C1 segment of cervical spinal cord (tissue), 14 donors: ENCODE measurements around the gene GPR63.
"Not testable (repeated sequence)": the region's sequence is repeated elsewhere in the genome, so short reads cannot be mapped to it uniquely, and the experiment has no call there.

Experiments used
- DNase-seq, 14 donors: peaks; one replicate each; lab custom pipeline; 2025; lab: John Stamatoyannopoulos, UW

The GPR63 gene, protein sequence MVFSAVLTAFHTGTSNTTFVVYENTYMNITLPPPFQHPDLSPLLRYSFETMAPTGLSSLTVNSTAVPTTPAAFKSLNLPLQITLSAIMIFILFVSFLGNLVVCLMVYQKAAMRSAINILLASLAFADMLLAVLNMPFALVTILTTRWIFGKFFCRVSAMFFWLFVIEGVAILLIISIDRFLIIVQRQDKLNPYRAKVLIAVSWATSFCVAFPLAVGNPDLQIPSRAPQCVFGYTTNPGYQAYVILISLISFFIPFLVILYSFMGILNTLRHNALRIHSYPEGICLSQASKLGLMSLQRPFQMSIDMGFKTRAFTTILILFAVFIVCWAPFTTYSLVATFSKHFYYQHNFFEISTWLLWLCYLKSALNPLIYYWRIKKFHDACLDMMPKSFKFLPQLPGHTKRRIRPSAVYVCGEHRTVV

DNA sequence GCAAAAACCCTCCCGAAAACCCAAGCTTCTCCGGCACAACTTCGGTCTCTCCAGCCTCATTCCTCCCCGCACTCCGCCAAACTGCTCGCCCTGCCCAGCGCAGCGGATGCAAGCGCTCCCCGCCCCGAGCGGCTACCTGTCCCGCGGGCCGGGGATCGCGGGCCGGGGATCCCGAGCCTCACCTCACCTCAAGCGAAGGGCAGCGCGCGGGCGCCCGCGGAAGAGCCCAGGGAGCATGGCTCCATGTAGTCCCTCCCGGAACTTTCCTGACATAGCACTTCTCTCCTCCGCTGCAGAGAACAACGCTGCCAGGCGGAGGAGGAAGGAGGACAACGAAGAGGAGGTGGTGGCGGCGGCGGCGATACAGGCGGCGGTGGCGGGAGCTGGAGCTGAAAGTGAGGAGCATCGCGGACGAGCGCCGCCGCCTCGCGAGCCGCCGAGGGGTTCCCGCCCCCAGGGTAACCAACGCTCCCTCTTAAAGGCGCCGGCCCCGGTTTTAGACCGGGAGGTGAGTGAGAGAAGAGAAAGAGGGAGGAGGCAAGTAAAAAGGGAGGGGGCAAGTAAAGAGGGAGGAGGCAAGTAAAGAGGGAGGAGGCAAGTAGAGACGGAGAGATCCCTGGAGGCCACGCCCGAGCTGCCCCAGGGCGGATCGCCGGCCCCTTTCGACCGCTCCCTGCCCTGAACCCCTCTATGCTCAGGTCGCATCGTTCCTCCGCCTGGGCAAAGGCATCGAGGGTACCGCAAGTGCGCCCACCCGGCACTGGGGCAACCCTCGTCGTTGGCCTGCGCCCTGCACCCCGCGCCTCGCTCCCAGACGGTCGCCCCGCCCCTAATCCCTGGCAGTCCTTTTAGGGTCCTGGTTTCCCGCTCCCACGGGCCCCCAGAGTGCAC lies at the start of gene GPR63:
Gene GPR63, minus strand, starts transcription at position 397 of the 891 bp plus-strand sequence. CDS start 37,746 bp downstream, outside the sequence.
- DNase-seq, result peak in 9 of 14 donors; percentile 3 to 45 (median 26)

DNA sequence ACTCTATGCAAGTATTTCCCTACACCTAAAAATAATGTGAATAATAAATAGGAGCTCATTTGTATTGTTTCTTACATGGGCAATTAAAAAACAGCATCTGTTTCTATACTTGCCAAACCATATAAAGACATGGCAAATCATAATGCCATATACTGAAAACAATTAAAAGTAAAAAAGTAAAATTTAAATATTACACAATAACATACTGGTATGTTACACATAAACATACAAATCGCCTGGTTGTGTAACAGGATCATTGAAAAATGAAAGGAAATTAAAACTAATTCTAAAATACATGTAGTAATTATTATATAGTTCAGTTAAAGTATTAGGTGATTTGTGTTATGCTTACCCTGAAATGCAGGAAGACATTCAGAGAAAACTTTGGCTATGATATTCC lies 49.2 kb upstream of the GPR63 start:
- DNase-seq, result no peak

DNA sequence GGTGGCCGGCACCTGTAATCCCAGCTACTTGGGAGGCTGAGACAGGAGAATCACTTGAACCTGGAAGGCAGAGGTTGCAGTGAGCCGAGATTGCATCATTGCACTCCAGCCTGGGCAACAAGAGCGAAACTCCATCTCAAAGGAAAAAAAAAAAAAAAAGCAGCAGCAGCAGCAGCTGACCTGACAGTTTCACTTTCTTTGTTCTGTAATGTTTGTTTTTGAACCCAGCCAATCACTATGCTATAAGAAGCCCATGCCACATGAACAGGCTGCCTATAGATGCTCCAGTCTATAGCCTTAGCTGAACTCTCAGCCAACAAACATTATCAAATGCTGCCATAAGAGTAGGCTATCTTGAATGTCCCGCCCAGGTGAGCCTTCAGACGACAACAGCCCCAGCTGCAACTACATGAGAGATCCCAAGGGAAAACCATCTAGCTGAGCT lies 47.9 kb upstream of the GPR63 start:
- DNase-seq, result not testable (repeated sequence)

DNA sequence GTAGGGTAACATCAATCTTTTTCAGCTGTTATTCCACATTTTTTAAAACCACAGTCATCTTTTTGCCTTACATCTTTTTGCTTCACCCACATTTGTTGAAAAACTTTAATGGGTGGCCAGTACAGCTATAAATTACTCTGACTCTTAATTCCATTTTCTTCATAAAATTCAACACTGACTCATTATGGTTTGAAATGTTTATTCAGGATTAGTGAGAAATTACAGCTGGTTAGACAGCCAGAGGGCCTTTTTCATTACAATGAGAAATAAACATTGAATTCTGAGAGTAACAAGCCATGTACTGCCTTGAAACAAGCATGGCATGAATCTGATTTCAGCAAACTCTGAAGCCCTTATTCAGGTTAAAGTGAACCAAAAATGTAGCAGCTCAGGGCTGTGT lies 40.9 kb upstream of the GPR63 start:
- DNase-seq, result no peak

DNA sequence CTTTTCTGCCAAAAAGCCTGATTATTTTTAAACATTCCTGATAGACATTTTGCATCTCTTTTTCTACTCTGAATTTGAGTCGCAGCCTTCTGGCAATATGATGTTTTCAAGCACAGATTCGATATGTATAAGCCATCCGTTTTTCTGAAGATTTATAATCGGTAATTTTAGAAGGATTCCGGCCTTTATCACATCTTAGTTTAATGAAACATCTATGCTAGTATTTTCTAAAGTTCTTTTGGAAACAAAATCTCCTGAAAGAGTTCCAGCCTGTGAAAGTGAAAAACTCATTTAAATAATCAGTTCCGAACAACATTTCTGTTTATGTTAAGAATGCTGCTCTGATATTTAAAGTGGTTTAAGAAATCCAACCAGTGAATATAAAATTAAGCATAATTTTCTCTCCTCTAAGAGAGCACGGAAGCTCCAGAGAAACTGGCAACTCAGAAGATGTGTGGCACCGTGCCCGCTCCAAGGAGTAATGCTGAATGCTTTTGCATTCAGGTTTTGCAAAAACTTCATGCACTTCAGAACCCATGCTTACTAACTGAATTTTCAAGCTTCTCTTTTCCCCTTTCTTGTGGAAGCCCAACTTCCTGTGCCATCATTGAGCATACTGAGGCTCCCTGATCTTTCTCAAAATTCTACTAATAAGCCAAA lies 39.7 kb upstream of the GPR63 start:
- DNase-seq, result no peak

DNA sequence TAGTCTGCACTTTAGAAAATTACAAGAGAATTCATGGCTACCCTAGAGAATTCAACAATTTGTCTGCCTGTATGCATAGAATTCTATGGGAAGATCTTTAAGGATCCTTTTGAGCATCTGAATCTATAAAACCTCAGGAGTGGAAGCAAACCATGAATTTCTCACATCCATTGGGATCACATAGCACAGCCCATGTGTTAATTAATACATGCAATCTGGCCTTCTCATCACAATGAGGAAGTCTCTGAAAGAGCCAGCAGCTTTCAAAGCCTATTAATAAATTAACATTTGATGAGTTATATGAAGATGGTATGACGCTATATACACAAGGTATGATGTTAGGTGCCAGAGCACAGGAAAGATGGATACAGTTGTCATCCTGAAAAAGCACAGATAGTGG lies 35.7 kb upstream of the GPR63 start:
- DNase-seq, result no peak

DNA sequence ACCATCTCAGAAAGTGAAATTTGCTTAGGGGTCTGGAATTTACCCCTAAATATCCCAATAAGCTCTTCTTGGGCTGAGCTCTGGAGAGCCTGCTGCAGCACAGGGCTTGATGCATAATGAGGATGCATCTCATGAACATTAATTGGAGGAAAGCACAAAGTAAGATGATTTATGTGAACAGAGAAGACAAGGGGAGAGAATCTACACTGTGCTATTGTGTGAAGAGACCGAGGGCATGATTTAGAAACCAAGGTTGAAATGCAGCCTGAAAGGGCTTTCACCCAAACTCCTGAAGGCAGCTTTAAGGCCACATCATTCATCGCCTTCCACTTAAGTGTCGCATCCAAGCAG lies 27.8 kb upstream of the GPR63 start:
- no peak for DNase-seq

DNA sequence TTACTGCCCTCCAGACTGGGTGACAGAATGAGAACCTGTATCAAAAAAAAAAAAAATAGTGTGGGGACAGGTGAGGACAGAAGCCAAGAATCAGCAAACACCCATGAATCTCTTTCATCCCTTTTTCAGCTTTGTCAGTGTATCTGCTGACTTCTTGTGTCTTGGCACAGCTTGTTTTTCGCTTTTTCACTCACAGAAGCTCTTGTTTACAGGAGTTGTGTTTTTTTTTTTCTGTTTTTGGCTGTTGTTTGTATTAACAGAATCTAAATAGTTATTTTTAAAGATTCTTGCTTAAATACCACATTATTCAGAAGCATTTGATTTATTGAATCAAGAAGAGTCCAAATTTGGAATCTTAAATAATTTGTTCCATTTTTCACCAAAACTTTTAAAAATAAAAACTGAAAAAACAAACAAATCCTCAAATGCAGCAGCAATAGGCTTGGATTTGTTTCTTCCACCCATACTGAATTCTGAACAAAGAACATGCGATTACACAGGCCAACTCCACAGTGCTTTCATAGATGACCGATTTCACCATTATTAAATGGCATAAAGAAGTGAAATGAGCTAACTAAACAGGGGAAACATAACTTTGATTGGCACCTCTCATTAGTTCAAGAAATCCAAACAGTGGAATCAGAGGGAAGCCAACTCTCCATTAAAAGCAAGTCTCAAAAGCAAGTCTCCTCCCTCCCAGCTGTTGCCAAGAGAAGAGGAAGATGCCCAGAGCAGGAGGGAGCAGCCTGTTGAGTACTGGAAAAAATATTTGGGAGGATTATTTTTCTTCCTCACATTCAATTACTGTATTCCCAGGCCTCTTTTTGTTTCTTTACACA lies 27.2 kb upstream of the GPR63 start:
- no peak for DNase-seq

DNA sequence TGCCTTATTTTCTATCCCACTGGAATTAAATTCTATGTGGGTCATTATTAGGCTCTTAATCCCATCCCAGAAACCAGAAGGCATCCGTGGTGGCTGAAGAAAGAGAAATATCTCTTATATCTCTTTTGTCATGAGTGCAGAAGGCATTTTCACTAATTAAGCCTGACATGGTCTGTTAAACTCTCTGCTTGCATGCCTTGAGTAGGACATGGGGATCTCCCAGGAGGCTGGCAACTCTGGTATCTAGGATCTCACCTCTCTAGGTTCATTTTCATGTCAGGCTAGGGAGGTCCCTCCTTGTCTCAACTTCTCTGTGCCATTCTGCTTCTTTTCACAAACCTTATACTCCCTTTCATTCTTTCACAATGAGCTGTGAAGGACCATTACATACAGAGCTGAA lies 25.3 kb upstream of the GPR63 start:
- DNase-seq, result no peak

DNA sequence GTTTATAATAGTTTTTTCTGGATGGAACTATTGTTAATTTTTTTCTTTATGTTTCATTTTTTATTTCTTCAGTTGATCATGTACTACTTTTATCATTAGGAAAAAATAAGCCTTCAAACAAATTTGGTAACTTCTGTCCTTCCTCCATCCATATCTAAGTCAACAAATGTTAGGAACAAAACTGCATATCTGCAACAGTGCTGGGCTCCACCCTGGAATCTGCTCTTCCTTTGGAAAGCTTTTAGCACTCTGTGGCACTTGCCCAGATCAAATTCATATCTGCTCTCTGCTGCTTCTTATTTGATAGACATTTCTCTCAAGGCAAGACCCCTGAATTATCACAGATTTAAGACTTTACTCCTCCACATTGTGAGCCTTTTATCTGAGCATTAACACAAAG lies 24.3 kb upstream of the GPR63 start:
- DNase-seq, result no peak

DNA sequence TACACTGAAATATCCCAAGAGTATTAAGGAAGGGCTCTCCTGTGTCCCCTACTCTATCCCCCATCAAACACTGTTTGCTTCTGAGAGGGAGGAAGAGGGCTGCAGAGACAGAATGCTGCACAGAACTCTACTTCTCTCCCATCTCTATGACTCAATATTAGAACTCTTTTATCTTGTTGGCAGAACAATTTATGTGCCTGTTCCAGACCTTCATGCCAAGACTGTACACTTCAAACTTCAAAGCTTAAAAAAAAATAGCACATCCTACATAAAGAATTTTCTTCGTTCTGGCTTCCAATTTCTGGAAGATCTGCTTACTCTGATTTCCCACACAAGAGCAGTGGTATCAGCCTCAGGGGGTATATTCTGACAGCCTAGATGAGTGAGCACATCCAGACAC lies 19.6 kb upstream of the GPR63 start:
- DNase-seq, result no peak

DNA sequence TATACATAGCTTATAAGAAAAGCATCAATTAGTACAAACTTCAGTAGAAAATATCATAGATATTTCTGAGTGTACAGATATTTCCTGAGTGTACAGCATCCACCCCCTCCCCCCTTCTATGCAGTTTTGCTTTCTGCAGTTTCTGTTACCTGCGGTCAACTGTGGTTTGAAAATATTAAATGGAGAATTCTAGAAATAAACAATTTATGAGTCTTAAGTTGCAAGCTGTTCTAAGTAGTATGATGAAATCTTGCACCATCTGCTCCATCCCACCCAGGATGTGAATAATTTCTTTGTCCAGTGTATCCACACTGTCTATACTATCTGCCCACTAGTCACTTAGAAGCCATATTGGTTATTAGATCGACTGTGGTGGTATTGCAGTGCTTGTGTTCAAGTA lies 15.8 kb upstream of the GPR63 start:
- DNase-seq, result no peak

DNA sequence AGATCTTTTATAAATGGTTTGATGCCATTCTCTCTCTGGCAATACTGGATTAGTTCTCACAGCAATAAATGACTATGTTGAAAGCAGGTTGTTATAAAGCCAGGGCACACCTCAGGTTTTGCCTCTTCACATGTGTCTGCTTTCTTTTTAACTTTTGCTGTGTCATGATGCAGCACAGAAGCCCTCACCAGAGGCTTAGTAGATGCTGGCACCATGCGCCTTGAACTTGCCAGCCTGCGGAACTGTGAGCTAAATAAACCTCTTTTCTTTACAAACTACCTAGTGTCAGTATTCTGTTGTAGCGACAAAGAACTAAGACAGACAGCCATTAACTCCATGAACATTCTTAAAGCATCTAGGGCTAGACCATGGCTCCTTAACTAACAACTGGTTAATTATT lies 15.3 kb upstream of the GPR63 start:
- no peak for DNase-seq

DNA sequence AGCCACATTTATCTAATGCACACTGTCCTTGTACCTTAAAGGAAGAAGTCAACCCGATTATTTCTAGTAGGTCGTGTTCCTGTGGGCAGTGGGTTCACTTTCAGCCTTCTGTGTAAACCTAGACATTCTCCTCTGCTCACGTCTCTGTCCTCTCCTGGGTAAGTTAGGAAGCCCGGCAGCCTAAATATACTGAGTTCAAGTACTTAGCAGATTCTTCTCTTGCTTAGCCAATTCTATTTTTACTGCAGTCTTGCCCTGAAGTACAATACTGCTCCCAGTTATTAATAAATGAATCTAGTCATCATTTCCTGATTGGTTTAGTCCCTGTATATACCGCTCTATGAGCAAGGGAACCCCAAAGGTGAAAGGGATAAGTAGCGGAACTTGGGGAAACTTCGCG lies 14.6 kb upstream of the GPR63 start:
- DNase-seq, result no peak

DNA sequence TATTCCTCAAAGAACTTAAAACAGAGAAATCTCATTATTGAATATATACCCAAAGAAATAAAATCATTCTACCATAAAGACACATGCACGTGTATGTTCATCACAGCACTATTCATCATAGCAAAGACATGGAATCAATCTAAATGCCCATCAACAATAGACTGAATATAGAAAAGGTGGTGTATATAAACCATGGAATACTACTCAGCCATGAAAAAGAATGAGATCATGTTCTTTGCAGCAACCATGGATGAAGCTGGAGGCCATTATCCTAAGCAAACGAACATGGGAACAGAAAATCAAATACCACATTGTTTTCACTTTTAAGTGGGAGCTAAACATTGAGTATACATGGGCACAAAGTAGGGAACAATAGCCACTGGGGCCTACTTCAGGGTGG lies 12.3 kb upstream of the GPR63 start:
- no peak for DNase-seq

DNA sequence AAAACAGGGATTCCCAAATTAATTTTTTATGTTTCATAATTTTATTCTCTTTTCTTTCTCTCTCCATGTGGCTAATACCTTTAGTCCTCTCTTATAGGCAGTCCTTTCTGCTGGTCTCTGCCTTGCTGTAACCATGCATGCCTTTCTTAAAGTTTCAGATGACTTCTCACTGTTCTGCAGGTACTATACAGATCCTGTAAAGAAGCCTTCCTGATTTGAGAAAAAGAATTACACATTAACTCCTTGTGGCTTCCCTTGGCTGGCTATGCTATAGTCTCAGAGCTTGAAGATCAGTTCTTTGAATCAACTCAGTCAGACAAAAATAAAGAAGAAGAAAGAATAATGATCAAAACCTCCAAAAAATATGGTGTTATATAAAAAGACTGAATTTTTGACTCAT lies 7.3 kb upstream of the GPR63 start:
- no peak for DNase-seq

DNA sequence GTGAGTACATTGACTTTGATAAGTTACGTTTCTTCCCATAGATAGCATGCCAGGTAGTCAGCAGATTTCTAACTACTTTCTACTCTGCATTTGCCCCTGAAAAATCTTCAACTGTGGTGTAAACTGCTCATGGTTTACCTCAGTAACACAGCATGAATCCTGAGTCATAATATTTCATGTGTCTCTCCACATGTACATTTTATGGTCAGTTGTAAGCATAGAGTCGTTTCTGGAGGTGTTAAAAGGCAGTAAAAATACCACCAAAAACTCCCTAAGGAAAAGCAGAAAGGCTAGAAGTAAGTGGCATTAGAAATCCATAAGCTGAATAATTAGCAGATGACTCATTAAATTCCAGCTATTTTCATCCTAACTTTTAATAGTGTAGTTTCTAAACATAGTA lies 4.1 kb upstream of the GPR63 start:
- DNase-seq, result no peak

DNA sequence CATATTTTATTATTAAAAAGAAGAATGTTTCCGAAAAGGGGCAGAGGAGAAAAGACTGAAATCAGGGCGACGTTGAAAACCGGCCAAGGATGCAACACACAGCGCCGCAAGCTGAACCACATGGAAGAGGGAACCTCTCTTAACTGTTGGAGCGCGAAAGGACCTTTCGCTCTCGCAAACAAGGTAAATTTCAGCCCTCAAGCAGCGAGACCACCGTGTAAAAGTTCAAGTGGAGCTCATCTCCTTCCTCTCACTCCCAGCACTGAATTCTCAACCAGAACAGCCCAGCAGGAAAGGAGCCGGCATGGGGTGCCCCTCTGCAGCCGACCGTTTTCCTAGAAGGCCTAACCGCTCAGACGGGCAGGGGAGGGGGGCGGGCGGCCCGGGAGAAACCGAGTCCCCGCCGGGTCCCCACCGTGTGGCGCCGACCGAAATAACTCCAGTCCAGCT lies 621 bp downstream of the GPR63 start:
- peak in 7 of 14 donors; percentile 9 to 35 (median 20) for DNase-seq

DNA sequence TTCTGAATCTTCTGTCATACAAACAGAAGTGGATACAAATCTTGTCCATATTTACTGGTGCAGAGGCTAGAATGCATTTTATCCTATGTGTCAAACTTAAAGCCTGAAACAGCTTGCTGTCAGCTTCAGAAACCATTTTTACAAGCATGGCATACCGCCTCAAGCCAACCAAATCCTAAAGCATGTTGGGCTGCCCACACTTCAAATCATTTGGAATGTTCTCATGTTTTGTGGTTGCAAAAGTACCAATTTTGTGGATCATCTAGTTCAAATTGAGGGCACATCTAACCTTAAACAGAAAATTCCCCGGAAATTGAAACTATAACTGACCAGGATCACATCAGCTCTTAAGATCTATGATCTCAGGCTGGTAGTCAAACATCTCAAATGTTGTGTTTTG lies 3.2 kb downstream of the GPR63 start:
- no peak for DNase-seq

DNA sequence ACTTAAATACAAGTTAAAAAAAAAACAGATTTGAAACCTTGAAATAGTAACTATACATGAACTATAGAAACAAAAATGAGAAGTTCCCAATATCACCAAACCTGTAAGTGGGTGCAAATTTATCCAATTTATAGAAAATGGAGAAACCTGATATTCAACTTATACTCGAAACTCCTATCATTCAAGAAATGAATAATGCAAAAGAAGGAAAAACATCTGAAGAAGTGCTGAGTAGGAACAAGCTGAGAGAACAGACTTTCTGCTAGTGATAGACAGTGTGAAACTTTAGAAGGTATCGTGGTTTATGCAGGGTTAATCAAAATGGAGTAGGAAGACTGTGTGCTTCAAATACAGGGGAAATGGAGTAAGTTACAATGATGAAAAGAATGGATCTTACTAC lies 4.5 kb downstream of the GPR63 start:
- no peak for DNase-seq

DNA sequence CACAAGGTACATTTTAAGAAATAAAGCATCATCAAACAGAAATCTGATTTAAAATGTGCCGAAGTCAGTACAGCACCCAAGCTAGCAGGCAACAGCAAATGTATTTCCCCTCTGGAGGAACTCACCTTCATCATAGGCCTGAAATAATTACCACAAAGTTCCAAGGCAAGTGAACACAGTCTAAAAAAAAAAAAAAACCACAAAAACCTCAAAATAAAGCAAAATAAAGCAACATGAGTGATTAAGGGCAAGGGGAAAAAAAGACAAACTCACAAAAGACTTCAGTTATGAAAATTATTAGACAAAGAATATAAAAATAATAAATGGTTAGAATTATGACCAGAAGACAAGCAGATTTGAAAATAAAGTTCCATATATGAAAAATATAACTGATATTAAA lies 10.4 kb downstream of the GPR63 start:
- DNase-seq, result no peak
